Glomerular endothelial cell (primary cell): ENCODE results near the gene CFAP92. TPM values are rescaled to one million over a fixed set of nuclear protein-coding genes. Genes with fewer than 3 reads are reported as not detected.
"Not testable (repeated sequence)": the region's sequence is repeated elsewhere in the genome, so short reads cannot be mapped to it uniquely, and the experiment has no call there.

Experiments used
- DNase-seq: peaks from one replicate; pipeline ENCODE4 v3.0.0-alpha.2; 2011; ENCODE audit warnings: low read depth, low spot score; ENCODE audit errors: extremely low read depth
- total RNA-seq: library from RNA; depleted of rRNA; stranded (reverse); fragments of >200 nt; gene quantifications from 2 replicates; pipeline ENCODE4 v1.2.3, GENCODE V29; 2015

CFAP92 gene
- total RNA-seq, 1 donor from 2014 or later: 1.7 TPM

- DNase-seq: no peak
Measured at GRCh38 chr3:128945041-128945877, 48.6 kb downstream of the CFAP92 start.

DNA sequence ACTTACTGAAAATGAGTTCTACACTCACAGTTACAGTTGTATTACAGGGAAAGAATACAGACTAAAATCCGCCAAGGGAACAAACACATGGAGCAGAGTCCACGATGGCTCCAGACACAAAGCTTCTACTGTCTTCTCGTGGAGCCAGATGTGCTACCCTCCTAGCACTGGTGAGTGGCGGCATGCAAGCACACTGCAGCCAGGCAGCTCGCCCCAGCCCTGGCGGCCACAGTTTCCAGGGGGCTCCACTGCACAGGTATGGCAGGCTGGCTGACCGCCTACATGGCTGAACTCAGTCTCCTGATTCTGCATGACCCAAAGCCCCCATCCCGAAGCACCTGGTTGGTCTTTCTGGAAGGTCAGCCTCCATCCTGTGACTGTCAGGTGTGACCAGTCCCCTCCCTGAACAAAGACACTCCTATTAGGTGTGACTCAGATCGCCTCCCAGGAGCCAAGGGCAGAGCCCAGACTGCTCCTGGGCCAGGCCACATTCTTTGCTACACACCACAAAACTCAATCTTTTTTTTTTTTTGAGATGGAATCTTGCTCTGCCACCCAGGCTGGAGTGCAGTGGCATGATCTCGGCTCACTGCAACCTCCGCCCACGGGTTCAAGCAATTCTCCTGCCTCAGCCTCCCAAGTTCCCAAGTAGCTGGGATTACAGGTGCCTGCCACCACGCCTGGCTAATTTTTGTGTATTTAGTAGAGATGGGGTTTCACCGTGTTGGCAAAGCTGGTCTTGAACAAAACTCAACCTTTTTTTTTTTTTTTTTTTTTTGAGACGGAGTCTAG is 51.5 kb downstream of the CFAP92 start:
- DNase-seq: no peak

DNA sequence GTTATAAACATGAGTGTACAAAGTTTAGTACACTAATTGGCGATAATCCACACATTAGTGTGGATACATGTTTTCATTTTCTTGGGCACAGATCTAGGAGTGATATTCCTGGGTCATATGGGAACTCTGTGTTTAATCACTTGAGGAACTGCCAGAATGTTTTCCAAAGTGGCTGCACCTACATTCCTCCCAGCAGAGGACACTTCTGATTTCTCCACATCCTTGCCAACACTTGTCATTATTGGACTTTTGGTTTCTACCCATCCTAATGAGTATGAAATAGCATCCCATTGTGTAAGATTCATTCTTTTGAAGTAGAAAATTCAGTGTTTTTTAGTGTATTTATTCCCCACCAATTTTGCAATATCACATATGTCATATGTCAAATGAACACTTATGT is 53.6 kb downstream of the CFAP92 start:
- DNase-seq: no peak

- DNase-seq: no peak
Measured at GRCh38 chr3:128936341-128936740, 57.5 kb downstream of the CFAP92 start.

DNA sequence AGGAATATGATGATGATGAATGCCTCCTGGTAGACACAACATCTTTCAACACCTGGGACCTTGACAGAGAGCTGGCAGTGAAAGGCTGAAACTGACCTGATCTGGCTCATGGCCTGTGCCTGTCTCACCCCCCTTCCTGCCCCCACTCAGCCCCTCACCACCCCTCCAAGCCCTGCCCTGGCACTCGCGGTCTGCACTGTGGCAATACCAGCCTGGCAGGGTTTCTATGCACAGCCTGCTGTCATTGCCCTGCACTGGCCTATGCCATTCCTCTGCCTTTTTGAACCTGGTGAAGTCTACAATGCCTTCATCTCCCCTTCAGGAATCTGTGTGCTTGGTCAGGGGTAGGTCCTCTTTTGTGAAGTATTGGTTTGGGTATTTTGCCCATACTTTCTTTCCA is 58.0 kb downstream of the CFAP92 start:
- no peak for DNase-seq

DNA sequence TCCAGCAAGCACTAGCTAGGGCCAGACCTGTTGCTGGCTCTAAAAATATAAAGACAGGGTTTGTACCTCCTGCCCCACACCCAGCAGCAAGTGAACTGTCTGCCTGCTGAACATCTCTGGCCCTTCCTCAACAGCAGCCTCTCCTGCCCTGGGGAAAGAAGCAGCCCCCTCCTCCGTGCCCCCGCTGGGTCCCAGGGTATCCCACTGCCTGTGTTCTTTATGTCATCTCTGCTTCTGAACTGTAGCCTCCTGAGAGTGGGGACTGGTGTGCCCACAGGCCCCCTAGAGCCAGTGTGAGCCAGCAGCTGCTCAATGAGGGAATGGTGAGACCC is 60.0 kb downstream of the CFAP92 start:
- no peak for DNase-seq

GRCh38 chr3:128933213-128933921 is 60.5 kb downstream of the CFAP92 start:
- DNase-seq: no peak

DNA sequence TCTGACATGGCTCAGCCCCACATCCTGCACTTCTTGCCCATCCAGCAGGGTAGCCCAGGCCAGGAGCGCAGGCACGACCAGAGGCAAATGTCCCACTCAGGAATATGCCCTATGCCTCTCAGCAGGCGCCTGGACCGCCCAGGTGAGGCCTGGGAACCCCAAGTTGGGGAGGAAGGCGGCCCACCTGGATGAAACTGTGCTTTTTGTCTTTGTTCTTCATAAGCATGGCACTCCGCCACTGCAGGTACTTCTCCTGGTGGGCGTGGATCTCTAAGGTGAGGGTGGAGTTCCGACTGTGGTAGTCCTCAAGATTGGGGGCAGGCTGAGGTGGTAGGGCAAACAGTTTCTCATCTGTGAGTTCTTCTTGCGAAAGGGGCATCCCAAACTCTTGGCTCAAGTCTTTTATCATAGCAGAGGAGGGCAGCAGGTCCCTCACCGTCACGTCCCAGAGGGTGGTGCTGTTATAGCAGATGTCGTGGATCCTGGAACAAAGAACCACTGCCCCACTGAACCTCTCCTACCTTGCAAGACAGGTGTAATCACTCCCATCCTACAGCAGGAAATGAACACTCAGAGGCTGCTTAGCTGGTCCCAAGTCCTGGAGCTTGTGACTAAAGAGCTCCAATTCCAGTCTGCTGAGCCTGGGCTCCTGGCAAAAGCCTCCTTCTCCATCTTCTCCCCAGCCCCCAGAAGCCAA is 61.2 kb downstream of the CFAP92 start:
- DNase-seq: no peak

GRCh38 chr3:128931046-128931445 is 62.8 kb downstream of the CFAP92 start:
- no peak for DNase-seq

- DNase-seq: no peak
Measured at GRCh38 chr3:128929364-128929763, 64.5 kb downstream of the CFAP92 start.

DNA sequence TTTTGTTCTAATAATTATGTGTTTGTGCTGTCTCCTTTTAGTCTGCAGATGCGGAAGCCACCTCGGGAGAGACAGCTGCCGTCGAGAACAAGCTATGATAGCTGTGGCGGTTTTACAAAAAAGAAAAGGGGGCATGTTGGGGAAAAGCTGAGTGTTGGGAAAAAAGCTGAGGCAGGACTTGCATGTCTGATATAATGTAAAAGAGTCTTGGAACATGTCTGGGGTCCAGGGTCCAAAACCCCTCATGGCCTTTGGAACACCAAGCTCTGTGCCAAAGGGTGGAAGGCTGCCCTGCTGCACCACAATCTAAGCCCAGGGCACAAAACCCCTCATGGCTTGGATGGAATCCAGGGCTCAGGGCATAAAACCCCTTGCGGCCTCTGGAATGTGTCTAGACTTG is 69.9 kb downstream of the CFAP92 start:
- not testable (repeated sequence) for DNase-seq

- no peak for DNase-seq
Measured at GRCh38 chr3:128923576-128923975, 70.3 kb downstream of the CFAP92 start.

- DNase-seq: no peak
Measured at GRCh38 chr3:128922804-128923459, 70.9 kb downstream of the CFAP92 start.

- DNase-seq: no peak
Measured at GRCh38 chr3:128919988-128920387, 73.9 kb downstream of the CFAP92 start.

GRCh38 chr3:128917291-128917690 is 76.6 kb downstream of the CFAP92 start:
- no peak for DNase-seq

DNA sequence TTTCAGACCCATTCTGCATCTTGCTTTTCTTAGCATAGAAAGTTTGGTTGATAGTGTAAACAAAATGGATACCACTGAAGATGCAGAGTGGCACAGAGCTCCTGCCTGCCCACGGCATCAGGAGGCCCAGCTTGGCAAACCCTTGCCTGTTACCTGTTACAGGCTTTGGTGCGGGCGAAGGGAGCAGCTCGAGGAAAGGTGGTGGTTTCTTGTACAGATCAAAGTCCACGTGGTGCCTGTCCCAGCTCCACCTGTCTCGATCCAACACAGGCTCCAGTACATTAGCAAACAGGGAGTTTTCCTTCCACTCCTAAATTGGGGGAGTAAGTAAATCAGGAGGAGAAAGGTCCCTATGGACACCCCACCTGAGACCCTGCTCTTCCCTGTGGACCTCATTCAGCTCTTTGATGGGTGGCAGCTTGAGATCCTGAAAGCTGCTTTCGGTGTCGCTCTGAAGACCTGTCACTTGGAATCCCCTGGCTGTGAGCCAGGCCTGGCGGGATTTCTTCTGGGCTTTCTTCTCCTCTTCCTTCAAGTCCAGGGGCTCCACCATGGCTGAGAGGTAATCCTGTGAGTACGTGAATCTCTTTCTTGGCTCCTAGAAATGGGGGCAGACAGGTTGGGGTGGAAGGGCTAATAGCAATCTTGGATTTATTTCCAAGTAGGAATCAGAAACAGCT is 78.8 kb downstream of the CFAP92 start:
- DNase-seq: no peak

GRCh38 chr3:128911911-128912310 is 82.0 kb downstream of the CFAP92 start:
- DNase-seq: no peak

DNA sequence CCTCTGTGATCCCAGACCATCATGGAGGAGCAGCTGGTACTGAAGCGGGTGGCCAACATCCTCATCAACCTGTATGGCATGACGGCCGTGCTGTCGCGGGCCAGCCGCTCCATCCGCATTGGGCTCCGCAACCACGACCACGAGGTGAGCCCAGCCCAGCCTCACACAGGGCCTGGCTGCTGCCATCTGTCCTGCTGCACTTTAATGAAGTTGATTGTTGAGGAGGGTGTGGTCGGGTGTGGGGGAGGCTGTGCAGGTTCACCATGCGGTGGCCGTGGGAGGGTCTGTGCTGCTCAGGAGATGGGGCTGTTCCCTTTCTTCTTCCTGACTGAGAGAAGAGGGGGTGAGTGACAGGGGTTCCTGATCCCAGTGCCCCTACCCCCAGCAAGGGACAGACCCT is 83.9 kb downstream of the CFAP92 start:
- no peak for DNase-seq

GRCh38 chr3:128908951-128909350 is 84.9 kb downstream of the CFAP92 start:
- no peak for DNase-seq
